ENCODE measurements around the gene KCNMA1.
"Not testable (repeated sequence)": the region's sequence is repeated elsewhere in the genome, so short reads cannot be mapped to it uniquely, and the experiment has no call there.

KCNMA1 gene

DNA sequence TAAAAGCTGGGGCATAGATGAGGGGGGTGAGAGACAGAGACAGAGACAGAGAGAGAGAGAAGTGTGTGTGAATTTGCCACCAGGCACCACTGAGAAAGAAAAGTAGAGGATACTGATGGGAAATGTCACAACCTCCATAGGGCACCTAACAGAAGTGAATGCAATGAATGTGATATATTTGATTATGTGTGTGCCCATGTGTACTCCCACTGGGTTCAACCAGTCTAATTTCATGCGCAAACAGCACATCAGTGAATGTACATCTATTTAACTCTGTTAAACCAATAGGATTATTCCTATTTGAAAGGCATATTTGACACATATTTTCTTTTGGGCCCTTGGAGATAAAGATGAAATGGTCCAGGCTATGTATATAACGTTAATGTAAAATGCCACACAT, 241.3 kb downstream of the KCNMA1 start:
- no peaks in the 10 kb centered on the region for H3K36me3 Mint-ChIP-seq (ENCODE audit: low read depth)
- no peak overlapping the region for H3K27ac Mint-ChIP-seq
- H3K9me3 Mint-ChIP-seq: no peaks in the 10 kb centered on the region
- no peaks in the 10 kb centered on the region for H3K4me1 Mint-ChIP-seq (ENCODE audit: low read depth)
- no peak overlapping the region for H3K4me3 Mint-ChIP-seq
- H3K27me3 Mint-ChIP-seq (ENCODE audit: low read depth): peaks cover 5% of the 10 kb centered on the region

DNA sequence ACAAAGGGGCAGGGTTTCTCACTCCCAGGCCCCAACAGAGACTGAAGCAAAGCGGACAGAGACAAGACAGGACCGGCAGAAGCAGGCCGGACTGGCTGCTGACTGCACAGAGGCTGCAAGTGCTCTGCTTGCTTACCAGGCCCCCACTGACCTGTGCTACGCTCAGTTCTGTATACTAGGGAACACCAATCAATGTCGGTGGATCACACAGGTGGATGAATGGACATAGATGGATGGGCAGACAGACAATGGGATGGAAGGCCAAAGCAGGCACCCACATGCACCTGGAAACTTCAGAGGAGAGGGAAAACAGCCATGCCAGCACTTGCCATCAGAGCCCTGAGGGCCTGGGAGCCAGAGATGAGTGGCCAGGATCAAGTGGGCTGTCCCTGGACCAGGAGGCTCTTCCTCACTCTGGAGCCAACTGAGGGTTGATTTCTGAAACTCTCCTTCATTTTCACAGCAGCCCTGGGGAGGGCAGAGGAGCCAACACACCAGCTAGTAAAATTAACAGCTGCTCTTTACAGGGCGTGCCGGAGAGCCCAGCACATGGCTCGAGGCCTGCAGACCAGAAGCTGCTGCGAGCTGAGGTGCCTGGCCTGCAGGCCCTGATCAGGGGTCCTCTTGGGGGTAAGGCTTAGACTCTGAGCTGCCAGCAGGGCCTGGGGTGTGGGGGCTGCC, 243.6 kb downstream of the KCNMA1 start:
- Mint-ChIP-seq H3K4me3 (no peak overlapping the region), H3K27me3 (ENCODE audit: low read depth) (peaks cover 5% of the 10 kb centered on the region), H3K4me1 (ENCODE audit: low read depth) (no peaks in the 10 kb centered on the region), H3K27ac (no peak overlapping the region), H3K36me3 (ENCODE audit: low read depth) (no peaks in the 10 kb centered on the region), H3K9me3 (no peaks in the 10 kb centered on the region)

DNA sequence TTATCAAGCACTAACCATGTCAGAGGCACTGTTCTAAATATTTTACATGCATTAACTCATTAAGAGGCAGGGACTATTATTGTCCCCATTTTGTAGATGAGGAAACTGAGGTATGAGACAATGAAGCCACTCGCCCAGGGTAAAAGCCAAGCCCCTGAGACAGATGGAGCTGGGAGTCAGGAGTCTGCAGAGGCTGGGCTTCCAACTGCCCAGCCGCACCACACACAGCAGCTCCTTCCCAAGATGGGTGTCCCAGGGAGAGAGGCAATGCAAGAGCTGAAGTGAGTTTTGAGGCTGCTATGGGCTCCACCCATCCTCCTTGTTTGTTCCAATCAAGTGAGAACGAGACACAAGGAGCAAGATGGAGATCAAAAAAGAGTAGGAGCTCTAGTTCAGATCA, 244.2 kb downstream of the KCNMA1 start:
- Mint-ChIP-seq H3K9me3 (no peaks in the 10 kb centered on the region), H3K36me3 (ENCODE audit: low read depth) (no peaks in the 10 kb centered on the region), H3K27me3 (ENCODE audit: low read depth) (peaks cover 2% of the 10 kb centered on the region), H3K4me1 (ENCODE audit: low read depth) (no peaks in the 10 kb centered on the region), H3K27ac (no peak overlapping the region), H3K4me3 (no peak overlapping the region)

DNA sequence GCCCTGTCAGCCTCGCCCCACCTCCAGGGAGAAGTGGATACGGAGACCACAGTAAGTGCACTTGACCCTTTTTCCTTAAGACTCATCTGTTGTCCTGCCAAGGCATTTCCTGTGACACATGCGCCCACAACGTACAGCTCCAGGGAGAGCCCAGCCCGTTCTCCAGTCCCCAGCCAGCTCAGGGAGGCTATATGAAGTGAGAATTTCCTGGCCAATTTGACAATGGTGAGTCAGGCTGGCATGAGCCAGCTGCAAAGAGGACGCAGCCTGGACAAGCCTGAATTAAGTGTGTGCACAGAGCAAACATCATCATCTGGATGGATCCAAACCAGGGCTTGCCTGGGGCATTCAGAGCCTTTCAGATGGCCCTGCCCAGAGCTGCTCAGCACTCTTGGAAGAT, 244.8 kb downstream of the KCNMA1 start:
- H3K4me1 Mint-ChIP-seq (ENCODE audit: low read depth): no peaks in the 10 kb centered on the region
- no peaks in the 10 kb centered on the region for H3K9me3 Mint-ChIP-seq
- no peak overlapping the region for H3K27ac Mint-ChIP-seq
- no peaks in the 10 kb centered on the region for H3K36me3 Mint-ChIP-seq (ENCODE audit: low read depth)
- H3K4me3 Mint-ChIP-seq: no peak overlapping the region
- H3K27me3 Mint-ChIP-seq (ENCODE audit: low read depth): no peaks in the 10 kb centered on the region

DNA sequence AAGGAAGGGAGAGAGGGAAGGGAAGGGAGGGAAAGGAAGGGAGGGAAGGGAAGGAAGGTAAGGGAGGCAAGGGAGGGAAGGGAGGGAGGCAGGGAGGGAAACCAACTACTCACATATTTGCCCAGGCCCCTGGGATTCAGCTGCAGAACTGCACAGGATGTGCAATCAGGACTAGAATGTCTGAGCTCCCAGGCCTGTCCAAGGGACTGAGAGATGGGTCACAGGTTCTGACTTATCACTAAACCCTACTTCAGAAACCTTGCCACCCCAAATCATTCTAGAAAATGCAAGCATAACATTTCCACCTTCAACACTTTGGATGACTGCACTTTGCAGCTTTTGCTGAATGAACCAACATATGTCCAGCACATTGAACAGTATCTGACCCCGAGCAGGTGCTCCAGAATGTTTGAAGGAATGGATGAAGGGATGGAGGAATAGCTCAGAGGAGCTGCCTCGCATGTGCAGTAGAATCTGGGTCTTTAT, 245.3 kb downstream of the KCNMA1 start:
- no peaks in the 10 kb centered on the region for H3K4me1 Mint-ChIP-seq (ENCODE audit: low read depth)
- no peaks in the 10 kb centered on the region for H3K9me3 Mint-ChIP-seq
- H3K4me3 Mint-ChIP-seq: no peak overlapping the region
- H3K36me3 Mint-ChIP-seq (ENCODE audit: low read depth): no peaks in the 10 kb centered on the region
- no peaks in the 10 kb centered on the region for H3K27me3 Mint-ChIP-seq (ENCODE audit: low read depth)
- no peak overlapping the region for H3K27ac Mint-ChIP-seq

DNA sequence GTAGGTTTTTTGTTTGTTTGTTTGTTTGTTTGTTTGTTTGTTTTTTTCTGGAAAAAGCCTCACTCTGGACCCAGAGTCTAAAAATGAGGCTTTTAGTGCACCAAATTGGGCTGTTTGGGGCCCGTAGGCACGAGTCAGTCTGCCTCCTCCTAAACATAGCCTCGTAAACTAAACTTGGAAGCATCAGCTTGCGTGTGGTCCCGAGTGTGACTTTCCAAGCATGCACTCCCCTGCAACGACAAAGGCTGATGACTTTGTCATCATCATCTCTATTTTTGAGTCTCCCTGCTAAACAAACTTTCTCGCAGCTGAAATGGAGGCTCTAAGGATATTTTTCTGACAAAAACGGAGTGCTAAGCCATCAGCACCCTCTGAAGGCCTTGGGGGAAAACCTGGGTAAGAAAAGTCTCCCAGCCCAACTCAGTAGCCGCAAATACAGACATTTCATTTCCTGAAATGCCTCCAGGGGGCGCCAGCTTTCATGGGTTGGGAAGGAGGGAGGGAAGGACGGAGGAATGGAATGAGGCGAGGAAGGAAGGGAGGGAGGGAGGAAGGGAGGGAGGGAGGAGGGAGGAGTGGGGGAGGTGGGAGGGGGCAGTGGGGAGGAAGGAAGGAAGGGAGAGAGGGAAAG, 245.9 kb downstream of the KCNMA1 start:
- no peak overlapping the region for H3K4me3 Mint-ChIP-seq
- no peaks in the 10 kb centered on the region for H3K27me3 Mint-ChIP-seq (ENCODE audit: low read depth)
- no peaks in the 10 kb centered on the region for H3K9me3 Mint-ChIP-seq

DNA sequence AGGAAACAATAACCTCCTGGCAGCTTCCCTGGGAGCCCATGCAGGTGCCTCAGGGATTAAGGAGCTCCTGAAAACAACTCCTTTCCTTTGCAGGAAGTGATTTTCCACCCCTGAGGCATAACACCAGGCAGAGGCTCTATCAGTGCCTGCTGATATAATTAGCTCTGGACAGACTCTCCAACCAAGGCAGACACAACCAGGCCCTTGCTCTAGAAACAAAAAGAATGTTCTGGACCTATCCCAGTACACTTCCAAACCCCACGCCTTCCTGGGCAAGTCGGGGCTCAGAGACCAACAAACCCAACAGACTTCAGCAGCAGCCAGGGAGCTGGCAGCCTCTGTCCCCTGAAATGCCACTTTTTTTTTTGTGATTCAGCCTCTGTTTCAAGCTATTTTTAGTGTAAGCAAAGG, 247.1 kb downstream of the KCNMA1 start:
- Mint-ChIP-seq H3K4me1 (ENCODE audit: low read depth) (no peaks in the 10 kb centered on the region), H3K36me3 (ENCODE audit: low read depth) (no peaks in the 10 kb centered on the region), H3K9me3 (no peaks in the 10 kb centered on the region), H3K27me3 (ENCODE audit: low read depth) (peaks cover 3% of the 10 kb centered on the region), H3K27ac (no peak overlapping the region), H3K4me3 (no peak overlapping the region)

More for the DNA sequence above, 245.9 kb downstream of the KCNMA1 start:
- no peaks in the 10 kb centered on the region for H3K36me3 Mint-ChIP-seq (ENCODE audit: low read depth)
- H3K27ac Mint-ChIP-seq: no peak overlapping the region
- H3K4me1 Mint-ChIP-seq (ENCODE audit: low read depth): no peaks in the 10 kb centered on the region

DNA sequence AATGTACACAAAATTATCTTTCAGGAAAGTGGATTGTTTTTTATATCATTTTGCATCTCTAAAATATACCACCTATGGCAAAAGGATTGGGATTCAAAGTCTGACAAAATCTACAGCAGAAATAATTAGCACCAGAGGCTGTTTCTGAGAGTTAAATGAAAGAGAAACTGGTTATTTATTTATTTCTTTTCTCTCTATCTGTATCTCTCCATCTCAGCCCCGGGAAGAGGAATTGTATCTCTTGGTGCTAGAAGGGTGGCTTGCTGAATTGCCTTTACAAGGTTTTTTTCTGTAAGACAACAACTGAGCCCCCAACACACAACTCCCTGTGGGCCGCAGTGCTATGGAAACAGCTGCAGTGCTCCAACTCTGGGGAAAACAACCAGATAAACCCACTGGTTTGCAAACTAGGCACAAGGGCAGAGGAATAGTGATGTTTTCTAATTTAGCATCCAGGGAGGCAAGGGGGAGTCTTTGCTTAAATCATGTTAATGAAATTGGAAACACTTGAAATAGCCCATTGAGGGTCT, 249.0 kb downstream of the KCNMA1 start:
- Mint-ChIP-seq H3K9me3 (no peaks in the 10 kb centered on the region), H3K4me3 (no peak overlapping the region), H3K36me3 (ENCODE audit: low read depth) (no peaks in the 10 kb centered on the region), H3K27me3 (ENCODE audit: low read depth) (peaks cover 5% of the 10 kb centered on the region), H3K27ac (no peak overlapping the region), H3K4me1 (ENCODE audit: low read depth) (no peaks in the 10 kb centered on the region)

DNA sequence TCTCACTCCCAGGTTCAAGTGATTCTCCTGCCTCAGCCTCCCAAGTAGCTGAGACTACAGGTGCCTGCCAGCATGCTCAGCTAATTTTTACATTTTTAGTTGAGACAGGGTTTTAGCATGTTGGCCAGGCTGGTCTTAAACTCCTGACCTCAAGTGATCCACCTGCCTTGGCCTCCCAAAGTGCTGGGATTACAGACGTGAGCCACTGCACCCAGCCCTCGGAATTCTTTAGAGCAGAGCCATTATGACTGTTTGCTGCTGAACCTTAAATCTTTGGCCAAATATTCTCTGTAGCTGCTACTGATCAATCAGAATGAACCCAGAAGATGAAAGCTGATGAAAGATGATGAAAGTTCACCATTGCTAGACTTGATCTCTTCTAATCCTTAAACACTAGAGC, 249.9 kb downstream of the KCNMA1 start:
- H3K9me3 Mint-ChIP-seq; H3K27ac Mint-ChIP-seq; H3K4me1 Mint-ChIP-seq (ENCODE audit: low read depth); H3K4me3 Mint-ChIP-seq; H3K36me3 Mint-ChIP-seq (ENCODE audit: low read depth); H3K27me3 Mint-ChIP-seq (ENCODE audit: low read depth): not testable (repeated sequence)

DNA sequence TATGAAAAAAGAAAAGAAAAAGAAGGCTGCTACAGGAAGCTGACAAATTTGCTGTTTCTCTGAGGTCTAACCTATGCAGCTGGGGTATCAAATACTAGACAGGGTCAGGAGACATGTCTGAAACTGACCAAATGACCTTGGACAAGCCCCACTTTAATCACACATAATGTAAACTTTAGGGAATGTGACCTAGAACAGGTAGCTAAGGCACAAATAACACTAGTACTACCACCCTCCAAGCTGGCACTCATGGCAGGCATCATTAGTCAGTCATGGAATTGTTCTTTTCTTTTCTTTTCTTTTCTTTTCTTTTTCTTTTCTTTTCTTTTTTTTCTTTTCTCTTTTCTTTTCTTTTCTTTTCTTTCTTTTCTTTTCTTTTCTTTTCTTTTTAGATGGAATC, 250.4 kb downstream of the KCNMA1 start:
- Mint-ChIP-seq H3K36me3 (ENCODE audit: low read depth) (no peaks in the 10 kb centered on the region), H3K27ac (no peak overlapping the region), H3K4me1 (ENCODE audit: low read depth) (no peaks in the 10 kb centered on the region), H3K9me3 (no peaks in the 10 kb centered on the region), H3K27me3 (ENCODE audit: low read depth) (peaks cover 5% of the 10 kb centered on the region), H3K4me3 (no peak overlapping the region)

DNA sequence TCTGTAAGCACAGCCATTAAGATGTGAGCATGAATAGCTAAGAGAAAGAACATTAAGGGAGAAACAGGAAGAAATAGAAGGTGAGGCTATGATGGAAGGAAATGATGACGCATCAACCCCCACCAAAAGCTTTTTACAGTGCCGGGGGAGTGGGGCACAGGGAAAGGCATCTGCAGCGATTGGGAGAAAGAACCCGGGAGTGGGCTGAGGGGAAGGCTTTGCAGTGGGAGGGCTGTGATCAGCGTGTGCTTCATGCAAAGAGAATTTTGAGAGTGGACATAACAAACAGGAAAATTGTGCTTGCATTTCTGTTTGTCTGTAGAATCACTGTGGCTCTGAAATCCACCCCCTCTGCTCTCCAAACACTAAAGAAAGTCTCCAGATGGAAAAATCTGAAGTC, 250.8 kb downstream of the KCNMA1 start:
- Mint-ChIP-seq H3K36me3 (ENCODE audit: low read depth) (no peaks in the 10 kb centered on the region), H3K27ac (no peak overlapping the region), H3K4me1 (ENCODE audit: low read depth) (no peaks in the 10 kb centered on the region), H3K27me3 (ENCODE audit: low read depth) (peaks cover 5% of the 10 kb centered on the region), H3K4me3 (no peak overlapping the region), H3K9me3 (no peaks in the 10 kb centered on the region)

DNA sequence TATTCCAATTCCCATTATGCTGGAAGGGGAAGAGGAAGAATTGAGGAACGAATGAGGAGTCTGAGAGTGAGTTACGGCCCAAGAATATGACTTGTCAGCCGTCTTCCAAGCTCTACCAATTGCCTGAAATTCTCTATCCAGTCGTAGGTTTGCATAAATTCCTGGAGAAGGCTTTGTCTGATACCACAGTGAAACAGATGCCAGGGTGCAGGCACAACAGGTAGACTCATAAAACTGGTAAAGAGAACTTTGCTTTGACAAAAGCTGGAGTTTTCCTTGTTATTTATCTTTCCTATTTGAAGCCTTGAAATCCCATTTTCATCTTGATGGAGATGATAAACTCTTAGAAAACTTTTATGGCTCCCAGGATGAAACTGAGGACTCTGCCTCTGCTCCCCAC, 251.2 kb downstream of the KCNMA1 start:
- peaks cover 5% of the 10 kb centered on the region for H3K27me3 Mint-ChIP-seq (ENCODE audit: low read depth)
- no peaks in the 10 kb centered on the region for H3K4me1 Mint-ChIP-seq (ENCODE audit: low read depth)
- H3K9me3 Mint-ChIP-seq: no peaks in the 10 kb centered on the region
- H3K4me3 Mint-ChIP-seq: no peak overlapping the region
- H3K27ac Mint-ChIP-seq: no peak overlapping the region
- no peaks in the 10 kb centered on the region for H3K36me3 Mint-ChIP-seq (ENCODE audit: low read depth)

DNA sequence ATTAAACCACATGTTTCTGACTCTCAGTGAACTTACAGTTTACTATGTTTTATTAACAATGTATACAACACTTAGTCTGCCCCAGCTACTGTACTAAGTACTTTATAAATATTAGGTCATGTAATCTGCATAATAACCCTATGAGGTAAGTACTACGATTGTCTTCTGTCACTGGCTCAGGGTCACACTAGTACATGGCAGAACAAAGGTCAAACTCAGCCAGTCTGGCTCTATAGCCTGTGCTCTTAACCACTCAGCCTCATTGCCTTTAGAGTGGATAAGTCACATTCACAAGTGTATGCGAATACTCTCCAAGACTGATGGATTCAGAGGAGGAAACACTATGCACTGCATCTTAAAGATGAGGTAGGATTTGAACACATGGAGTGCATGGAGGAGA, 252.3 kb downstream of the KCNMA1 start:
- Mint-ChIP-seq H3K27me3 (ENCODE audit: low read depth) (peaks cover 11% of the 10 kb centered on the region), H3K4me3 (no peak overlapping the region), H3K36me3 (ENCODE audit: low read depth) (no peaks in the 10 kb centered on the region), H3K27ac (no peak overlapping the region), H3K9me3 (no peaks in the 10 kb centered on the region), H3K4me1 (ENCODE audit: low read depth) (no peaks in the 10 kb centered on the region)

DNA sequence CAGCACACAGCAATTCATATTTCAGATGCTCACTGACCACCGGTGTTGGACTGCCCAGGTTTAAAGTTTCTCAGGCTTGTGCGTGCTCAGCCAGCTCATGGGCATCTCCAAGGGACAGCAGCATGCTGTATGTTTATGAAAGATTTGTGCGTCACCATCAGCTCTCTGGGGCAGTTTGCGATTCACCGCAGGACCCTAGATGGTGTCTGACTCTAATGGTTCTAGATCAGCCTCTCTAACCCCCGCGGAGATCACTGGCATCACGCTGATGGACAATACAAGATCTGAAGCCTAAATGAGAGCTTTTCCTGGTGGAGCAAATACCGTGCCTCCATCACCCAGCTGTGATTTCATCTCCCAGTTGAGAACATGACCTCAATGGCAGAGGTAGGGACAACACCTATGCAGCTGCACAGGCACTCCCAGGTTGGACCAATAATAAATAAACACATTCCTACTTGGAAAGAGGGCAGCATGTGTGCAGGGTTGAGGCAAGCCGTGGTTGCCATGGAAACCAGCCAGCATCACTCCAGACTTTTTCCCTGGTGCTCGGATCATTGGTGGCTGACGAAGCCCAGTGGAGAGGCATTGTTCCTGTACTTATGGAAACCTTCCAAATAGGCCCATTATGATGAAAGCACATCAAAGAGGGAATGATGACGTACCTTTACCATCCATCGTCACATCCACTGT, 253.6 kb downstream of the KCNMA1 start:
- Mint-ChIP-seq H3K9me3 (no peaks in the 10 kb centered on the region), H3K4me3 (no peak overlapping the region), H3K36me3 (ENCODE audit: low read depth) (no peaks in the 10 kb centered on the region), H3K4me1 (ENCODE audit: low read depth) (no peaks in the 10 kb centered on the region), H3K27me3 (ENCODE audit: low read depth) (peaks cover 13% of the 10 kb centered on the region), H3K27ac (no peak overlapping the region)

DNA sequence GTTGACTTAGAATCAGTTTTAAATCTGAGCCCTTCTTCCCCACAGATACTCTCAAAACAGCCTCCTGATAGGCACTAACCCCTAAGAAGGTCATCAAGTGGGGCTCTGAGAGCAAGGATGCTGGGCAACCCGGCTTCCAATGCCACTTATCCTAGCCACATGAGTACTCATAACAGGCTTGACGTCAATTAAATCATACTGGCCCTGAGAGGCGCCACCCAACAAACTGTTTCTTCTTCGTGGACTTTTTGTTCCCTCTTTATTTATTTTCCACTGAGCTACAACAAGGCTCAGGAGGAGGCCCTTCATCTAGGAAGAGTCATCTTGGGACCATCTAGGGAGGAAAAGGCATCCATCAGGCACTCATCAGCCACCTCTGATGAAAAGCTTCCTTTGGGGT, 255.9 kb downstream of the KCNMA1 start:
- Mint-ChIP-seq H3K27me3 (ENCODE audit: low read depth) (peaks cover 13% of the 10 kb centered on the region), H3K4me1 (ENCODE audit: low read depth) (no peaks in the 10 kb centered on the region), H3K4me3 (no peak overlapping the region), H3K27ac (no peak overlapping the region), H3K36me3 (ENCODE audit: low read depth) (no peaks in the 10 kb centered on the region), H3K9me3 (no peaks in the 10 kb centered on the region)

Measured in T-helper 1 cell treated with Interleukin-12 subunit alpha and Interleukin-12 subunit beta and Interleukin-4 antibody, amounts not matched to agents 30 μg/mL and 1 μg/mL, for 36 hours (primary cell).